Hematopoietic multipotent progenitor cell treated with erythropoietin and hydrocortisone succinate and interleukin-3 and kit ligand, for 8 days (in vitro differentiated cells): ENCODE results near the gene MED26.
"Not testable (repeated sequence)": the region's sequence is repeated elsewhere in the genome, so short reads cannot be mapped to it uniquely, and the experiment has no call there.

Experiments used
- DNase-seq: peaks from one replicate; pipeline ENCODE4 v3.0.0-alpha.2; 2015

The MED26 gene

DNA sequence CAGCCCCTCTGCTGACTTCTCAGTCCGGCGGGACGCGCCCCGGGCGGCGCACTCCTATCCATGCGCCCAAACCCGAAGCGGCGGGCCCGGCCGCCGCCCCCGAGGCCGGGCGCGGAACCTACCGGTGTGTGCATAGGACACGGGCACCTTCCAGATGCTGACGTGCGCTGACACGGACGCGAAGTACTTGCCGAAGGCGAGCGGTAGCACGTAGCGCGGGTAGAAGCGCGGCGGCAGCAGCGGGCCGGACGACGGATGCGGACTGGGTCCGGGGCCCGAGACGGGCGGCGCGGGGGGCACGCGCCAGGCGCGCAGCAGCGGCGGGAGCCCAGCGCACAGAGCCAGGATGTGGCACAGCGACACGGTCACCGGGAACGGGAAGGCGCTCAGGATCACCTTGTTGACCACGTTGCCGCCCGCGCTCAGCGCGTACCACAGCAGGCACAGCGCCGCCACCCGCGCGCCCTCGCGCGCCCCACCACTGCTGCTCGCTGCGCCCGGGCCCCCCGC, 56.1 kb downstream of the MED26 start:
- DNase-seq, result peak; percentile 32

DNA sequence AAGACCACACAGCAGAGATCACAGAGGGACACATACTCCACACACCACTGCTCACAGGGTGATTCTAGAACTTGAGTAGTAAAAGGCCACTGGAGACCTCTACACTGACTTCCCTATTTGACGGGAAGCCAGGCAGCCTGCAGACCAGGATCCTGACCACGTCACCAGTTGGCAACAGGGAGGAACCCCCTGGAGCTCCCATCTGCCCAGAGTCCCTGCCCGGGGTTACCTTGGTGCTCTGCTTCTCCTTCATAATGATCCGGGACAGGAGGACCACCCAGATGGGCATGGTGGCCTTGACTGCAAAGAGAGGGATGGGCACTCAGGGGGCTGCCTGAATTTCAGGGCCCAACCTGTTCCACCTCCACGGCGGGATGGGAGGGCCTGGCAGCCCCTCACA, 56.7 kb downstream of the MED26 start:
- DNase-seq, result no peak

- DNase-seq, result no peak
Measured at GRCh38 chr19:16569609-16570320, 58.2 kb downstream of the MED26 start.

DNA sequence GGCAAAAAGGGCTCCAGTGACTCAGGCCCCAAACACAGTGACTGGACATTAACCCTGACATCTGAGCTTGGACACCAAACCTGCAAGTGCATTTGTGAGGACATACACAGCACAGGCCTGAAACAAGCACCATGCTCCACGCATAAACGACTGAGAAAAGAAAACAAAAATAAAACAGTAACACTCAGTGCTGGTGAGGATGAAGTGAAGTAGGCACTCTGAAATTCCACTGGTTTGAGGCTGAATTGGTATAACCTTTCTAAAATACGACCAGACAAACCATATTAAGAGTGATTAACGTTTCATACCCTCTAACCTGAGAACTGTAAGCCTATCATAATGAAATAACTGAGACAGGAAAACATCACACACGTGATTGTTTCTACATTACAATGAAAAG, 61.3 kb downstream of the MED26 start:
- no peak for DNase-seq

GRCh38 chr19:16566161-16566560, 61.8 kb downstream of the MED26 start:
- peak; percentile 21 for DNase-seq

- DNase-seq, result no peak
Measured at GRCh38 chr19:16564842-16565241, 63.2 kb downstream of the MED26 start.

DNA sequence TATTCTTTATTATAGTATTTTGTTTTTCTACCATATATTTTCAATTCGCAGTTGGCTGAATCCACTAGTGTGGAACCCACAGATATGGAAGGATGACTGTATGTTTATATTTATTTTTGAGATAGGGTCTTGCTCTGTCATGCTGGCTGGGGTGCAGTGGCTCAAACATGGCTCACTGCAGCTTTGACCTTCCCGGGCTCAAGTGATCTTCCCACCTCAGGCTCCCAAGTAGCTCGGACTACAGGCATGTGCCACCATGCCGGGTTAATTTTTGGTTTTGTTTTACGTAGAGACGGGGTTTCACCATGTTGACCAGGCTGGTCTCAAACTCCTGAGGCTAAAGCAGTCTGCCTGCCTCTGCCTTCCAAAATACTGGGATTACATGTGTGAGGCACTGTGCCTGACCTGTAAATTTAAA, 65.4 kb downstream of the MED26 start:
- DNase-seq, result no peak

GRCh38 chr19:16561382-16561781, 66.6 kb downstream of the MED26 start:
- DNase-seq, result no peak

GRCh38 chr19:16559780-16560276, 68.2 kb downstream of the MED26 start:
- no peak for DNase-seq

DNA sequence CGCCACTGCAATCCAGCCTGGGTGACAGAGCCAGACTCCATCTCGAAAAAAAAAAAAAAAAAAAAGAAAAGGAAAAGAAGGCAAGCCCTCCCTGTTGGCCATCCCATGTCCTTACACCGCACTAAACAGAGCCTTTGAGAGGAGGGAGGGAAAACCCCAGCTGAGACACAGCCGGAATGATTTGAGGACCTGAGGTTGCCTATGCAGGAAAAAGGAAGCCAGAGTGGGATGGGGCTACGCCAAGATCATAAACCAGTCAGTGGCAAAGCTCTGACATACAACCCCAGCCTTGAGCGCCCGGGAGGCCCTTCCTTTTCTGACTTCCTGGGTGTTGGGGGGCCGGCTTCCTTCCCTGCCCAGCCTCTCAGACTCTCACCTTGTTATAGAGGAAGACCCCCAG, 73.2 kb downstream of the MED26 start:
- DNase-seq, result no peak

DNA sequence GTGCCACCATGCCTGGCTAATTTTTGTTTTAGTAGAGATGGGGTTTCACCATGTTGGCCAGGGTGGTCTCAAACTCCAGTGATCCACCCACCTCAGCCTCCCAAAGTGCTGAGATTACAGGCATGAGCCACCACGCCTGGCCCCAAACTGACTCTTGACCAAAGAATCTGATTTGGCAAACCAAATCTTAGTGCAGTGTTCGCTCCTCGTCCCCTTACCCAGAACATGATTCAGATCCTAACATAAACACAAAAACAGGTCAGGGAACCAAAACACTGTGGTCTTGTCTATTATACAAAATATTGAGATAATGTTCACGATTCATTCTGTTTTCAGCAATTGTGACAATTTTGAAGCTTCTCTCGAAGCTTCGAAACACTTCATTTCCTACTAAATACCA, 76.1 kb downstream of the MED26 start:
- not testable (repeated sequence) for DNase-seq

GRCh38 chr19:16548956-16549355, 79.0 kb downstream of the MED26 start:
- DNase-seq, result no peak

DNA sequence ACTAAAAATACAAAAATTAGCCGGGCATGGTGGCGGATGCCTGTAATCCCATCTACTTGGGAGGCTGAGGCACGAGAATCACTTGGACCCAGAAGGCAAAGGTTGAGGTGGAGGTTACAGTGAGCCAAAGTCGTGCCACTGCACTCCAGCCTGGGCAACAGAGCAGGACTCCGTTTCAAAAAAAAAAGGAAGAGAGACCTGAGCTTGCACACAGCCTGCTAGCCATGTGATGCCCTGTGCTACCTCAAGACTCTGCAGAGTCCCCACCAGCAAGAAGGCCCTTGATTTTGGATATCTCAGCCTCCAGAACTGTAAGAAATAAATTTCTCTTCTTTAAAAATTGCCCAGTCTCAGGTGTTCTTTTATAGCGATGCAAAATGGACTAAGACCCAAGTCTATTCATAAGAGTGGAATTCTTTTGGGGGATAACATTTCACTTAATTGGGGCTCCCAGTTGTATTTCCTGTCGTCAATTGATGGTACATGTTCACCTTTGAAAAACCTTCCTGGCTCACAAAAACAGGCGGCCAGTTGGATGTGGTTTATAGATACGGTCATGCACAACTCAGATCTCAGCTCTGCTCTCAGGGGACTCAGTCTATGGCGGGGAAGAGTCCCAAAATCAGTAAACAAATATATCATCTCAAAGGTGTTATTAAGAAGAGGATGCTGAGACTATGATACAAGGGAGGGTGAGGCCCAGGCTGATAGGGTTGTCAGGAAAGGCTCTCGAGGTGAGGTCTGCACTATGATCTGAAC, 83.4 kb downstream of the MED26 start:
- DNase-seq, result no peak

DNA sequence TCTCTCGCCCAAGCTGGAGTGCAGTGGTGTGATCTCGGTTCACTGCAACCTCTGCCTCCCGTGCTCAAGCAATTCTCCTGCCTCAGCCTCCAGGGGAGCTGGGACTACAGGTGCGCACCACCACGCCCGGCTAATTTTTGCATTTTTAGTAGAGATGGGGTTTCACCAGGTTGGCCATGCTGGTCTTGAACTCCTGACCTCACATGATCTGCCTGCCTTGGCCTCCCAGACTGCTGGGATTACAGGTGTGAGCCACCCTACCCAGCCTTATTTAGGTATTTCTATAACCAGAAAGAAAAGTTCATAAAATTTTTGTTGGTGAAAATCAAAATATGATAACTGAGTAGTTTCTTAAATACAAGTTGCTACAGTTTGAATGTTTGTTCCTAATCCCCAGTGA, 84.3 kb downstream of the MED26 start:
- not testable (repeated sequence) for DNase-seq

GRCh38 chr19:16542910-16543472, 85.0 kb downstream of the MED26 start:
- peak; percentile 47 for DNase-seq

DNA sequence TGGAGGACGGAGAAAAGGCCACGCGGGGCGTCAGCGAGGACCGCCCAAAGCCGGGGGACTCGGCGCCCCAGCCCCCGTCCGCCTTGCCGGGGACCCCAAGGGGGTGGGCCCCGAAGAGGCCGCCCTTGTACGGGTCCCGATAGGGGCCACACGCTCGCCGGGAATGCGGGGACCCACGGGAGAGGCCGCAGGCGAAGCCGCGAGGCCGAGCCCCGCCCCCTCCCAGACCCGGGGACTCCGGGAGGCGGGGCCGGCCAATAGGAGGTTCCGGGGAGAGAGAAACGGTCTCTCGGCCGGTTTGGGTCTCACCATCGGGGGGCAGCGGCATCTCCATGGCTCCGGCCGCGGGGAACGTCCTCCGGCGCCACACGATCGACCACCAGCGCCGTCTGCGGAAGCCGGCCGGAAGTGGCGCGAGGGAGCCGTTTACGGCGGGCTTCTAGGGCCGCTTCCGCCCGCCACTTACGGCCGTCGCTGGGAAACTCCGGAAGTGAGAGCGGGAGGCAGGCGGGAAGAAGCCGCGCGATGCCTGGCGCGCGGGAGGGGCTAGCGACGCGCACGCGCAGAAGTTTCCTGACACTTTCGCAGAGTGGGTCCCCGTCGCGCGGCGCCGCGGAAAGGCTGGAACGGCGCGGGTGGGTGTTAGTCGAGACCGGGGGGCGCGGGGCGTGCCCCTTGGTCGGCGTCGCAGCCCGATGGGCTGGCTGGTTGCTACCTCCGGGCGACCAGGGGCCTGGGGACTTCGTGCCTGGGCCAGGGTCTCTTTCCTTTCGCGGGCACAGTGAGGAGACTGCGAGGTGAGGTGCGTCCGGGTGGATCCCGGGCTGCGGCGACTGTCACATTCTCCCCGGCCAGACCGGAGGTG, 85.7 kb downstream of the MED26 start, which contains the start of gene CHERP:
TSS of gene CHERP (minus strand) at position 393 of the 865 bp plus-strand sequence. CDS start at position 334, 59 bp downstream.
- DNase-seq, result peak; percentile 95

GRCh38 chr19:16541526-16542044, 86.4 kb downstream of the MED26 start:
- DNase-seq, result peak; percentile 8

DNA sequence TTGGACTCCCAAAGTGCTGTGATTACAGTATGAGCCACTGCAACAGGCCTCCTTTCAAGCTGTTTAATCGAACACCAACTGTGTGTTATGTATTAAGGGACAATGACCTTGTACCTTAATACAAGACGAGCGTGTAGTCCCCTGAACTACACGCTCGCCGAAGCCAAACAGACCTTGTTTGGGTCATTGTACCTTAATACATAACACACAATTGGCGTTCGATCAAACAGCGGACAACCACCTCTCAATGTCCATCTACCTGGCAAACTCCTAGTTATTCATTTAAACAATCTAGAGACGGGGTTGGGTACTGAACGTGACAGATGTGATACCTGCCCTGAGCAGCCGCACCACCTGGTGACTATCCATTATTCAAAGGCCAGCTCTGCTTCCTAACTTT, 87.1 kb downstream of the MED26 start:
- DNase-seq, result no peak

GRCh38 chr19:16537111-16537510, 90.9 kb downstream of the MED26 start:
- DNase-seq, result no peak

DNA sequence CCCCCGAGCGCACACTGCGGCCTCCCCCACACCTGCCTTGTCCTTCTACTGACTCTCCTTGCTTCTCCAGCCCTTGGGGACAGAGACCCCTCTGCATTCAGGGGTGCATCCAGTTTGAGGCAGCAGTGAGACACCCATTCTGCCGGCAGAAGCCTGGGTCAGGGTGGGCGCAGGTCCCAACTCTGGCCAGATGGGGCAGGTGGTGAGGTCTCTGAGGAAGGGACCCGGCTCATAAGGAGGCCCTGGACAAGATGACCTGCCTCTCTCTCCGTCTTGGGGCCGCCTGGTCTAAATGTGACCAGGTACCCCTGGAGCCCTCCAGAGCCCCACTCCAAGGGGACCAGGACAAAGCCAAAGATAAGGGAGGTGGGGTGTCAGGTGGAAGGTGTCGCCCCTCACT, 91.9 kb downstream of the MED26 start:
- no peak for DNase-seq

DNA sequence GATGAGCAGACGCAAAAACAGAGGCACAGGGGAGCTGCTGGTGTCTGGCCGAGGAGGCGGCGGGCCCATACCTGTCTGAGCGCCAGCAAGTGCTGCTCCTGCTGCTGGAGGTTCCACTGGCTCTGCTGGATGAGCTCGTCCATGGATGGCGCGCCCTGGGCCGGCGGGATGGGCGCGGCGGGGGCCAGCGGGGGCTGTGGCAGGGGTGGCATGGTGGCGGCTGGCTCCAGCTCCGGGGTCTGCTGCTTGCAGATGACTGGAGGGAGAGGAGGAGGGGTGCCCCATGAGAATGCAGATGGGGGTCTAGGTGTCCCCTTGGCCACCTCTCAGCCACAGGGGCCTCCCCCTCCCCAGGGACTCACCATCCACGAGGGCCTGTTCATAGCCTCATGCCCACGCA, 92.6 kb downstream of the MED26 start:
- DNase-seq, result no peak
